Measurements from ENCODE around the gene SLC16A5.

DNA sequence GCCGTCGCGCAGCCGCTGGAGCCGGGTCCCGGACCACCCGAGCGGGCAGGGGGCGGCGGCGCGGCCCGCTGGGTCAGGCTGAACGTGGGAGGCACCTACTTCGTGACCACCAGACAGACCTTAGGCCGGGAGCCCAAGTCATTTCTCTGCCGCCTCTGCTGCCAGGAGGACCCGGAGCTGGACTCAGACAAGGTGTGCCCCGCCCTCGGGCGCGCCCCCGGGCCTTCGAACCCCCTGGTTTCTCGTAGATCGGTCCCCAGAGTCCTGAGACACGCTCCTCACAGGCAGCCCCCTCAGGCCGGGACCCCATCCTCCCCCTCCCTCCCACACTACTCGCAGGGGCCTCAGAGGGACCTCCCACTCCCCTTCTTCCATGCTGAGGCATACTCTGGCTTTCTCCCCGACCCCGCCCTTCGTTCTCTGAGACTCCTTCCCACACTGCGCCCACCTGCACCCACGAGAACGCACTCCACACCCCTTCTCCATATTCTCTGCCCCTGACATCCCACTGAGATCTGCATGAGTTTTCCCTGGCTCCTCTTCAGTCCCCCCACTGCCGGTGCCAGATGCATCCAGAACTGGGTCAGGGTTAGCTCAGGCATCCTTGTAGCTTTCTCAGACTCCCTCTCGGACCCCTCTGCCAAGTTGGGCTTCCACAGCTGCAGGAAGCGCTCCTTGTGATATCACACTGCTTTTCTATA is 40.2 kb upstream of the SLC16A5 start:
- no peak for TF ChIP-seq EZH2 (IDR thresholded peaks at IDR 0.05; ENCODE audit: borderline replicate concordance, low read depth, low read length, severe bottlenecking)
- TF ChIP-seq, protein P1, sequence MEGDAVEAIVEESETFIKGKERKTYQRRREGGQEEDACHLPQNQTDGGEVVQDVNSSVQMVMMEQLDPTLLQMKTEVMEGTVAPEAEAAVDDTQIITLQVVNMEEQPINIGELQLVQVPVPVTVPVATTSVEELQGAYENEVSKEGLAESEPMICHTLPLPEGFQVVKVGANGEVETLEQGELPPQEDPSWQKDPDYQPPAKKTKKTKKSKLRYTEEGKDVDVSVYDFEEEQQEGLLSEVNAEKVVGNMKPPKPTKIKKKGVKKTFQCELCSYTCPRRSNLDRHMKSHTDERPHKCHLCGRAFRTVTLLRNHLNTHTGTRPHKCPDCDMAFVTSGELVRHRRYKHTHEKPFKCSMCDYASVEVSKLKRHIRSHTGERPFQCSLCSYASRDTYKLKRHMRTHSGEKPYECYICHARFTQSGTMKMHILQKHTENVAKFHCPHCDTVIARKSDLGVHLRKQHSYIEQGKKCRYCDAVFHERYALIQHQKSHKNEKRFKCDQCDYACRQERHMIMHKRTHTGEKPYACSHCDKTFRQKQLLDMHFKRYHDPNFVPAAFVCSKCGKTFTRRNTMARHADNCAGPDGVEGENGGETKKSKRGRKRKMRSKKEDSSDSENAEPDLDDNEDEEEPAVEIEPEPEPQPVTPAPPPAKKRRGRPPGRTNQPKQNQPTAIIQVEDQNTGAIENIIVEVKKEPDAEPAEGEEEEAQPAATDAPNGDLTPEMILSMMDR (IDR thresholded peaks at IDR 0.05; ENCODE audit: borderline replicate concordance, extremely low read depth, low read length, poor library complexity, severe bottlenecking), result no peak

Measured in DND-41 (cell line).